Islet of Langerhans (tissue), 1 donor: ENCODE data around the gene STXBP6.
"Not testable (repeated sequence)": the region's sequence is repeated elsewhere in the genome, so short reads cannot be mapped to it uniquely, and the experiment has no call there.

Source experiments
- FAIRE-seq: peaks from one replicate; lab custom pipeline; 2011; peaks lifted over from hg19 to GRCh38; lab: Jason Lieb, UNC

Gene STXBP6

GRCh38 chr14:24952851-24953666 lies 96.9 kb downstream of the STXBP6 start:
- no peak for FAIRE-seq

- FAIRE-seq: no peak
Observed at GRCh38 chr14:24948261-24948847, 101.6 kb downstream of the STXBP6 start.

GRCh38 chr14:24947131-24947530 lies 102.8 kb downstream of the STXBP6 start:
- FAIRE-seq: no peak

GRCh38 chr14:24944800-24945199 lies 105.1 kb downstream of the STXBP6 start:
- FAIRE-seq: peak; percentile 27

GRCh38 chr14:24943024-24943423 lies 106.9 kb downstream of the STXBP6 start:
- no peak for FAIRE-seq

GRCh38 chr14:24941719-24942118 lies 108.2 kb downstream of the STXBP6 start:
- no peak for FAIRE-seq

- no peak for FAIRE-seq
Observed at GRCh38 chr14:24940213-24940783, 109.6 kb downstream of the STXBP6 start.

- no peak for FAIRE-seq
Observed at GRCh38 chr14:24938593-24938992, 111.4 kb downstream of the STXBP6 start.

GRCh38 chr14:24937300-24937699 lies 112.6 kb downstream of the STXBP6 start:
- no peak for FAIRE-seq

- FAIRE-seq: not testable (repeated sequence)
Observed at GRCh38 chr14:24936773-24937172, 113.2 kb downstream of the STXBP6 start.

- FAIRE-seq: no peak
Observed at GRCh38 chr14:24935796-24936195, 114.2 kb downstream of the STXBP6 start.

- FAIRE-seq: peak; percentile 69
Observed at GRCh38 chr14:24928386-24928900, 121.5 kb downstream of the STXBP6 start.

- no peak for FAIRE-seq
Observed at GRCh38 chr14:24927809-24928208, 122.1 kb downstream of the STXBP6 start.

GRCh38 chr14:24925771-24926374 lies 124.1 kb downstream of the STXBP6 start:
- no peak for FAIRE-seq

- FAIRE-seq: no peak
Observed at GRCh38 chr14:24924544-24924943, 125.4 kb downstream of the STXBP6 start.

GRCh38 chr14:24921903-24922302 lies 128.0 kb downstream of the STXBP6 start:
- FAIRE-seq: no peak

- no peak for FAIRE-seq
Observed at GRCh38 chr14:24920265-24921075, 129.5 kb downstream of the STXBP6 start.

- FAIRE-seq: no peak
Observed at GRCh38 chr14:24918822-24919221, 131.1 kb downstream of the STXBP6 start.

GRCh38 chr14:24915958-24916595 lies 133.9 kb downstream of the STXBP6 start:
- peak; percentile 51 for FAIRE-seq

GRCh38 chr14:24915403-24915921 lies 134.5 kb downstream of the STXBP6 start:
- no peak for FAIRE-seq

GRCh38 chr14:24913746-24914145 lies 136.2 kb downstream of the STXBP6 start:
- no peak for FAIRE-seq
